CD14-positive monocyte (primary cell): ENCODE results near the gene TMEM150A. TPM values are rescaled to one million over a fixed set of nuclear protein-coding genes. Genes with fewer than 3 reads are reported as not detected.

ENCODE experiments used
- DNase-seq, 3 donors: peaks; one replicate each; pipeline ENCODE4 v3.0.0-alpha.2; 2011 to 2022
- H2AFZ ChIP-seq: 2 replicates; pipeline ENCODE4 v1.6.0; 2012; ENCODE audit warnings: mild to moderate bottlenecking, low read depth, low read length, inconsistent platforms; ENCODE audit not compliant: insufficient read depth, poor library complexity, severe bottlenecking
- H3K27ac ChIP-seq, 2 donors: 1 replicate in 1 of 2; 2 replicates in 1 of 2; pipeline ENCODE4 v1.5.1; 2012 to 2013; ENCODE audit warnings: low read length in 2 of 2, control low read depth in 1 of 2, inconsistent platforms in 1 of 2, low read depth in 1 of 2, mild to moderate bottlenecking in 1 of 2
- H3K27me3 ChIP-seq, 2 donors: one replicate each; pipeline versions ENCODE4 v1.6.0 to v1.6.1; 2011 to 2013; ENCODE audit warnings: low read length in 2 of 2; ENCODE audit not compliant: control insufficient read depth in 2 of 2, insufficient read depth in 2 of 2
- H3K36me3 ChIP-seq, 2 donors: replicated peaks in 1 of 2; 1 replicate in 1 of 2; 2 replicates in 1 of 2; pipeline versions ENCODE4 v1.5.1 to v1.6.1; 2012 to 2013; ENCODE audit warnings: low read length in 2 of 2, control low read depth in 1 of 2, inconsistent platforms in 1 of 2, mild to moderate bottlenecking in 1 of 2; ENCODE audit not compliant: insufficient read depth in 2 of 2, control insufficient read depth in 1 of 2
- H3K4me1 ChIP-seq, 2 donors: 1 replicate in 1 of 2; 2 replicates in 1 of 2; pipeline versions ENCODE4 v1.5.1 to v1.6.1; 2012 to 2013; ENCODE audit warnings: low read length in 2 of 2, control low read depth in 1 of 2, inconsistent platforms in 1 of 2, mild to moderate bottlenecking in 1 of 2, moderate library complexity in 1 of 2; ENCODE audit not compliant: insufficient read depth in 2 of 2, control insufficient read depth in 1 of 2
- H3K4me2 ChIP-seq: replicated peaks from 2 replicates; pipeline ENCODE3; 2012; ENCODE audit warnings: low read length, moderate library complexity, mild to moderate bottlenecking; ENCODE audit not compliant: poor library complexity, severe bottlenecking; ENCODE audit errors: extremely low read depth
- H3K4me3 ChIP-seq, 3 experiments: fragments of 200-600 bp in 1 of 3; sonication (generic) in 1 of 3; replicated peaks in 1 of 3; 1 replicate in 2 of 3; 2 replicates in 1 of 3; pipeline ENCODE4 v1.5.1; 2011 to 2013; ENCODE audit warnings: low read length in 3 of 3, mild to moderate bottlenecking in 3 of 3, control low read depth in 2 of 3, low read depth in 2 of 3, inconsistent platforms in 1 of 3, moderate library complexity in 1 of 3
- H3K79me2 ChIP-seq: 2 replicates; pipeline ENCODE4 v1.6.0; 2012; ENCODE audit warnings: mild to moderate bottlenecking, control low read depth, inconsistent platforms, low read length, moderate library complexity; ENCODE audit not compliant: insufficient read depth
- H3K9ac ChIP-seq: 2 replicates; pipeline ENCODE4 v1.6.0; 2017; ENCODE audit warnings: low read length, mild to moderate bottlenecking; ENCODE audit not compliant: insufficient read depth, poor library complexity, severe bottlenecking
- H3K9me3 ChIP-seq, 2 donors: replicated peaks in 1 of 2; 1 replicate in 1 of 2; 2 replicates in 1 of 2; pipeline versions ENCODE4 v1.5.1 to v1.6.1; 2012 to 2013; ENCODE audit warnings: low read length in 2 of 2, control low read depth in 1 of 2; ENCODE audit not compliant: control insufficient read depth in 1 of 2, insufficient read depth in 1 of 2
- H4K20me1 ChIP-seq: 2 replicates; pipeline ENCODE4 v1.6.0; 2012; ENCODE audit warnings: mild to moderate bottlenecking, low read length, control low read depth, moderate library complexity; ENCODE audit not compliant: insufficient read depth
- H3K27ac Mint-ChIP-seq, 7 donors: one replicate each; pipeline ENCODE4 v1.8.0; 2020; ENCODE audit warnings: mild to moderate bottlenecking in 7 of 7, mixed read lengths in 7 of 7, moderate library complexity in 6 of 7, inconsistent platforms in 2 of 7
- H3K27me3 Mint-ChIP-seq, 3 donors: one replicate each; pipeline ENCODE4 v1.8.0; 2021 to 2022; ENCODE audit warnings: low read depth in 3 of 3, mild to moderate bottlenecking in 3 of 3, mixed read lengths in 3 of 3, moderate library complexity in 3 of 3, inconsistent platforms in 1 of 3
- H3K36me3 Mint-ChIP-seq, 2 donors: one replicate each; pipeline ENCODE4 v1.8.0; 2020; ENCODE audit warnings: mixed read lengths in 2 of 2, inconsistent platforms in 1 of 2, mild to moderate bottlenecking in 1 of 2
- H3K4me1 Mint-ChIP-seq: one replicate; pipeline ENCODE4 v1.8.0; 2020; ENCODE audit warnings: mild to moderate bottlenecking, mixed read lengths
- H3K4me3 Mint-ChIP-seq, 2 donors: one replicate each; pipeline ENCODE4 v1.8.0; 2020; ENCODE audit warnings: mild to moderate bottlenecking in 2 of 2, mixed read lengths in 2 of 2, moderate library complexity in 1 of 2
- H3K9me3 Mint-ChIP-seq, 7 donors: one replicate each; pipeline ENCODE4 v1.8.0; 2020 to 2022; ENCODE audit warnings: mixed read lengths in 7 of 7, mild to moderate bottlenecking in 6 of 7, moderate library complexity in 6 of 7, inconsistent platforms in 2 of 7
- WGBS: methylation state at CpG from one replicate; pipeline ENCODE4 v1.1.5; 2013; ENCODE audit warnings: missing lambda C conversion rate; ENCODE audit not compliant: insufficient coverage; 5-methylcytosine and 5-hydroxymethylcytosine counted together
- intact Hi-C, 2 donors: fragments of 100-400 bp; cut with micrococcal nuclease; formaldehyde crosslinking; loops; one replicate each; pipeline versions ENCODE4 v1.15.0 to v1.15.1; 2023
- polyA plus RNA-seq, 3 donors: library from polyadenylated mRNA; depleted of rRNA in 1 of 3; unstranded in 2 of 3; stranded (reverse) in 1 of 3; fragments of 300-500 nt in 2 of 3; fragments of >200 nt in 1 of 3; fragmentation: Illumina TruSeq in 2 of 3; gene quantifications; 1 replicate in 2 of 3; 2 replicates in 1 of 3; pipeline ENCODE4 v1.2.3, GENCODE V29; 2012 to 2021
- TF ChIP-seq, protein P1 (sequence below): fragments of 200-600 bp; IDR thresholded peaks from one replicate; pipeline ENCODE4 v1.8.0; 2022; ENCODE audit warnings: antibody characterized with exemption, mild to moderate bottlenecking

The TMEM150A gene
- polyA plus RNA-seq, 3 donors, result 24.7 to 29.1 (median 26.6) TPM

DNA sequence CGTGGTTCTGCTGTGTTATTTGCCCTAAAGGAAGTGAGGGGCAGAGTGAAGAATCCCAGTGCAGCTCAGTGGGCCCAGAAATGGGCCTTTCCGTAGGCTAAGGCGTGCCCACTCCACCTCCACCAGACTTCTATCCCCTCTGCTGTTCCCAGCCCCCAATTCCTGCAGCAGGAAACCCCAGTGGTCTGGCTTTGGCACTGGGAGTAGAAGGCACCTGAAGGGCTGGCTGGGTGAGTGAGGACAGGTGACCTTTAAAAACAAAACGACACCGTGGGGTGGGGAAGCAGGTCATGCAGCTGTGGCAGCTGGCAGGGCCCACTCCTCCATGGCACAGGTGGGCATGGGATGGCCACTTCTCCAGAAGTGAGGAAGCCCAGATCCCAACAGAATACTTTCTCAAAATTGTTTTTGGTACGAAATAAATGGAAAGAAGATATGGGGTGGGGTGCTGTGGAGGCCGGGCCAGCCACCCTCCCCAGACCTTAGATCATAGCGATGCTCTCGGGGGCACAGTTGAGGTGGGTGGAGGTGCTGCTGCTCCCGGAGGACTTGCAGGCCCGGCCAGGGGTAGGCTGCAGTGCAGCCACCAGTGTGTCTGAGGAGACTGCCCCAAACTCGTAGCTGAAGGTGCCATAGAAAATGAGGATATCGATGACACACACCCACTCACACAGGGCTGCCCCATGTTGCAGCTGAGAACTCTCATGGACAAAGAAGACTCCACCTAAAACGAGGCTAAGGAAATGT, 3.7 kb downstream of the TMEM150A start:
- no peak overlapping the region for H3K4me3 Mint-ChIP-seq
- H3K4me3 ChIP-seq, result no peak overlapping the region
- intact Hi-C loops, result no loop called here
- no peaks in the 10 kb centered on the region for H3K9me3 ChIP-seq
- peaks cover 46% of the 10 kb centered on the region for H3K79me2 ChIP-seq
- no peak overlapping the region for H3K9ac ChIP-seq
- H3K27ac Mint-ChIP-seq, result no peak overlapping the region
- TF ChIP-seq, protein P1, sequence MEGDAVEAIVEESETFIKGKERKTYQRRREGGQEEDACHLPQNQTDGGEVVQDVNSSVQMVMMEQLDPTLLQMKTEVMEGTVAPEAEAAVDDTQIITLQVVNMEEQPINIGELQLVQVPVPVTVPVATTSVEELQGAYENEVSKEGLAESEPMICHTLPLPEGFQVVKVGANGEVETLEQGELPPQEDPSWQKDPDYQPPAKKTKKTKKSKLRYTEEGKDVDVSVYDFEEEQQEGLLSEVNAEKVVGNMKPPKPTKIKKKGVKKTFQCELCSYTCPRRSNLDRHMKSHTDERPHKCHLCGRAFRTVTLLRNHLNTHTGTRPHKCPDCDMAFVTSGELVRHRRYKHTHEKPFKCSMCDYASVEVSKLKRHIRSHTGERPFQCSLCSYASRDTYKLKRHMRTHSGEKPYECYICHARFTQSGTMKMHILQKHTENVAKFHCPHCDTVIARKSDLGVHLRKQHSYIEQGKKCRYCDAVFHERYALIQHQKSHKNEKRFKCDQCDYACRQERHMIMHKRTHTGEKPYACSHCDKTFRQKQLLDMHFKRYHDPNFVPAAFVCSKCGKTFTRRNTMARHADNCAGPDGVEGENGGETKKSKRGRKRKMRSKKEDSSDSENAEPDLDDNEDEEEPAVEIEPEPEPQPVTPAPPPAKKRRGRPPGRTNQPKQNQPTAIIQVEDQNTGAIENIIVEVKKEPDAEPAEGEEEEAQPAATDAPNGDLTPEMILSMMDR, result no peak
- H3K36me3 ChIP-seq, result peaks cover 27 to 35% of the 10 kb centered on the region in 2 donors
- H3K4me1 Mint-ChIP-seq, result peaks cover 48% of the 10 kb centered on the region
- peaks cover 45% of the 10 kb centered on the region for H4K20me1 ChIP-seq
- H3K27ac ChIP-seq, result no peak overlapping the region
- H3K36me3 Mint-ChIP-seq, result peaks cover 31 to 34% of the 10 kb centered on the region in 2 donors
- peaks cover 0 to 2% (median 0%) of the 10 kb centered on the region in 7 donors for H3K9me3 Mint-ChIP-seq
- peaks cover 2 to 8% (median 3%) of the 10 kb centered on the region in 3 donors for H3K27me3 Mint-ChIP-seq
- H3K27me3 ChIP-seq, result no peaks in the 10 kb centered on the region
- H3K4me1 ChIP-seq, result peaks cover 38 to 53% of the 10 kb centered on the region in 2 donors
- 93% methylated on average over 3 of the region's 14 CpGs for WGBS
- H2AFZ ChIP-seq, result no peak overlapping the region
- no peak overlapping the region for H3K4me2 ChIP-seq
- DNase-seq, result no peak

DNA sequence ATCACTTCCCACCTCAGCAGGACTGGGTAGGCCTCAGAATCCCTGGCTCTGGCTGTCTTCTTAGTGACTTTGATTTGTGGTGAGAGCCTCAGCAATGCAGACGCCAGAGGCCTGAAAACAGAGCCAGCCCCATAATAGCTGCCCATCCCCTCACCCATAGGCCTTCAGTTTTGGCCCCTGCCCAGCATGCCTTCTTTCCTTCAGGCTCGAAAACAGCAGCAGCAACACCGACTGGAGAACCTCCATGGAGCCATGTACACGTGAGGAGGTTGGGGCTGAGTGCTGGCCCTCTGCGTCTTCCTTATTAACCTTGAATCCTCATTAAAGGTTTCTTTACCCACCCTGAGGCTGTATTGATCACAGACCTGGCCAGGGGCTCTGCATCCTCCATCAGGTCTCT, 5.3 kb downstream of the TMEM150A start:
- H3K9me3 Mint-ChIP-seq, result peaks cover 0 to 2% (median 0%) of the 10 kb centered on the region in 7 donors
- 94% methylated on average over 5 of the region's 5 CpGs for WGBS
- H3K27ac ChIP-seq, result no peak overlapping the region
- TF ChIP-seq, protein P1, result no peak
- no peak overlapping the region for H3K4me3 Mint-ChIP-seq
- peaks cover 31 to 43% of the 10 kb centered on the region in 2 donors for H3K4me1 ChIP-seq
- H3K27ac Mint-ChIP-seq, result peak overlapping the region in 1 of 7 donors; percentile 98
- peaks cover 27 to 41% of the 10 kb centered on the region in 2 donors for H3K36me3 ChIP-seq
- H3K27me3 ChIP-seq, result no peaks in the 10 kb centered on the region
- intact Hi-C loops, result no loop called here
- peaks cover 0 to 8% (median 3%) of the 10 kb centered on the region in 3 donors for H3K27me3 Mint-ChIP-seq
- DNase-seq, result no peak
- no peak overlapping the region for H3K4me3 ChIP-seq
- H3K79me2 ChIP-seq, result peaks cover 57% of the 10 kb centered on the region
- H3K4me2 ChIP-seq, result no peak overlapping the region
- H3K9me3 ChIP-seq, result no peaks in the 10 kb centered on the region
- no peak overlapping the region for H3K9ac ChIP-seq
- peaks cover 45% of the 10 kb centered on the region for H4K20me1 ChIP-seq
- peaks cover 37 to 43% of the 10 kb centered on the region in 2 donors for H3K36me3 Mint-ChIP-seq
- H3K4me1 Mint-ChIP-seq, result peaks cover 41% of the 10 kb centered on the region
- H2AFZ ChIP-seq, result no peak overlapping the region
